Calu3 (cell line): ENCODE measurements around the gene TMEM134. TPM values are rescaled to one million over a fixed set of nuclear protein-coding genes. Genes with fewer than 3 reads are reported as not detected.
A peak's percentile ranks its signal among the peaks of the same experiment; 100 is the strongest.
"Not testable (repeated sequence)": the region's sequence is repeated elsewhere in the genome, so short reads cannot be mapped to it uniquely, and the experiment has no call there.

ENCODE experiments used
- BruUV-seq: library from RNA; stranded (reverse); fragments of 400-500 nt; replicated peaks from 2 replicates; lab custom pipeline; 2021; lab: Mats Ljungman, UMichigan
- CTCF ChIA-PET: fragments of 300-600 bp; sonication (Branson Sonifier 250); formaldehyde crosslinking; loops from one replicate; lab custom pipeline; 2022; ENCODE audit warnings: antibody characterized with exemption; lab: Charles Lee
- DNase-seq: peaks from one replicate; pipeline ENCODE4 v3.0.0; 2022
- H3K27ac Mint-ChIP-seq: one replicate; pipeline ENCODE4 v1.8.0; 2022; ENCODE audit warnings: mixed read lengths; ENCODE audit not compliant: unreplicated experiment
- H3K27me3 Mint-ChIP-seq: one replicate; pipeline ENCODE4 v1.8.0; 2022; ENCODE audit warnings: mixed read lengths; ENCODE audit not compliant: unreplicated experiment
- H3K36me3 Mint-ChIP-seq: one replicate; pipeline ENCODE4 v1.8.0; 2022; ENCODE audit warnings: mild to moderate bottlenecking, moderate library complexity, mixed read lengths; ENCODE audit not compliant: insufficient read depth, unreplicated experiment
- H3K4me1 Mint-ChIP-seq: one replicate; pipeline ENCODE4 v1.8.0; 2022; ENCODE audit warnings: mild to moderate bottlenecking, low read depth, mixed read lengths; ENCODE audit not compliant: unreplicated experiment
- H3K4me3 Mint-ChIP-seq: one replicate; pipeline ENCODE4 v1.8.0; 2022; ENCODE audit warnings: mild to moderate bottlenecking, low read depth, moderate library complexity, mixed read lengths; ENCODE audit not compliant: unreplicated experiment
- H3K9me3 Mint-ChIP-seq: one replicate; pipeline ENCODE4 v1.8.0; 2022; ENCODE audit warnings: low read depth, mixed read lengths; ENCODE audit not compliant: unreplicated experiment
- intact Hi-C: fragments of 100-400 bp; cut with micrococcal nuclease; formaldehyde crosslinking; loops from one replicate; pipeline ENCODE4 v1.10.0; 2022; ENCODE audit not compliant: unreplicated experiment
- total RNA-seq: library from RNA; stranded (reverse); gene quantifications from 2 replicates; pipeline ENCODE4 v1.2.3, GENCODE V29; 2022
- TF ChIP-seq, protein P1 (sequence below): fragments of 200-600 bp; IDR thresholded peaks from one replicate; pipeline ENCODE4 v1.8.0; 2022; ENCODE audit warnings: antibody characterized with exemption; ENCODE audit not compliant: unreplicated experiment

TMEM134 gene
- total RNA-seq, 1 experiment from 2014 or later, result 31.9 TPM

DNA sequence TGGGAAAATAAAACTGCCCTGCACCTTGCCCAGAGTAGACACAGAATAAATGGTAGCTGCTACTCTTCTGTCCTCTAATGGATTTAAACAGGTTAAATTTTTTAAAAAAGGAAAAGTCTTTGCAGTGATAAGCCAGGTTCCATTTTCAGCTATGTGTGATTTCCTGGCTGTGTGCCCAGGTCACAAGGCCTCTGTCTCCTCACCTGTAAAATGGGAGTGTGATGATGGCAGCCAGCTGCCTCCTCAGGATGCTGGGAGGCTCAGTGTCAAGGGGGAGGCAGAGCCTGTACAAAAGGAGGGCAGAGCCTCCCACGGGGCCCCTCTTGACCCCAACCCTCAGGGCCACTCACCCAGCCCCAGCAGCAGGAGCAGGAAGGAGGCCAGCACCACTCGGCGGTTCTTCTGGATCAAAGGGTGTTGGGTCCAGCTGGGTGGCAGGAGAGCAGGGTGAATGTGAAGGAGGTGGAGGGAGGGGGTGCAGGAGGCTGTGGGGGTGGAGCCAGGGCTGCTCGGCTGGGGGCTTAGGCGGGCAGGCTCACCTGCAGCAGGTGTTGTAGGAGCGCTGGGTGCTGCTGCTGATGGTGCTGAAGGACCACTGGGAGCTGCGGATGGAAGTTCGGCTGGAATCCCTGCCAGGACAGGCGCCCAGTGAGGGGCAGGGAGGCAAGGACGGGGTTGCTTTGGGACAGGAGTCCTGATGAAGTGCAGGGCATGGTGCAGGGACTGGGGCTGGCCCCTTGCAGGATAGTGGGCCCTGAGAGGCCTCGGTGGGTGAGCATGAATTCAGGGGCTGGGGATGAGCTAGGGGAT is 1.9 kb downstream of the TMEM134 start:
- H3K27me3 Mint-ChIP-seq, result peaks cover 6% of the 10 kb centered on the region
- H3K4me3 Mint-ChIP-seq, result peak overlapping the region; percentile 85
- intact Hi-C loops, result no loop called here
- no peaks in the 10 kb centered on the region for H3K9me3 Mint-ChIP-seq
- DNase-seq, result no peak
- H3K36me3 Mint-ChIP-seq, result peaks cover 55% of the 10 kb centered on the region
- CTCF ChIA-PET, result interaction anchor here (0.5 to 1.1 kb wide), 2 partner anchors 92 to 110 kb away, joined by 3 read pairs; no protein-coding TSS in a partner anchor
- H3K4me1 Mint-ChIP-seq, result peaks cover 43% of the 10 kb centered on the region
- no TSS peak for BruUV-seq
- H3K27ac Mint-ChIP-seq, result peak overlapping the region; percentile 64
- TF ChIP-seq, protein P1, sequence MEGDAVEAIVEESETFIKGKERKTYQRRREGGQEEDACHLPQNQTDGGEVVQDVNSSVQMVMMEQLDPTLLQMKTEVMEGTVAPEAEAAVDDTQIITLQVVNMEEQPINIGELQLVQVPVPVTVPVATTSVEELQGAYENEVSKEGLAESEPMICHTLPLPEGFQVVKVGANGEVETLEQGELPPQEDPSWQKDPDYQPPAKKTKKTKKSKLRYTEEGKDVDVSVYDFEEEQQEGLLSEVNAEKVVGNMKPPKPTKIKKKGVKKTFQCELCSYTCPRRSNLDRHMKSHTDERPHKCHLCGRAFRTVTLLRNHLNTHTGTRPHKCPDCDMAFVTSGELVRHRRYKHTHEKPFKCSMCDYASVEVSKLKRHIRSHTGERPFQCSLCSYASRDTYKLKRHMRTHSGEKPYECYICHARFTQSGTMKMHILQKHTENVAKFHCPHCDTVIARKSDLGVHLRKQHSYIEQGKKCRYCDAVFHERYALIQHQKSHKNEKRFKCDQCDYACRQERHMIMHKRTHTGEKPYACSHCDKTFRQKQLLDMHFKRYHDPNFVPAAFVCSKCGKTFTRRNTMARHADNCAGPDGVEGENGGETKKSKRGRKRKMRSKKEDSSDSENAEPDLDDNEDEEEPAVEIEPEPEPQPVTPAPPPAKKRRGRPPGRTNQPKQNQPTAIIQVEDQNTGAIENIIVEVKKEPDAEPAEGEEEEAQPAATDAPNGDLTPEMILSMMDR, result no peak

DNA sequence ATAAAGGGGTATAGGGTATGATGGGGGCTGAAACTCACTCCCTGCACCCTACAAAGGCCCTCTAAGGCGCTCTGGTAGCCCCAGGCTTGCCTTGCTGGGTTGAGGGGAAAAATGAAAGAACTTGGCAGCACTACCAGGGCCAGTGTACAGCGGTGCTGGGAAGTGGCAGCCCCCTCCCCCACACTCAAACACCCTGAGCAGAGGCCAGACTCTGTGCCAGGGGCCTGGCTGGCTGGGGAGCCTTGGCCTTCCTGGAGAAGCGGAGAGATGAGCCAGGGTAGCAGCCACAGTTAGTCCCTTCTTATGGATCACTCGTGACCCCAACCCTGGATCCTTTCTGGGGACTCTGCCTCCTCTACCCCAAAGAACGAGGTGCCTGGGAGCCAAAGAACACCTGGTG is 2.7 kb downstream of the TMEM134 start:
- H3K27me3 Mint-ChIP-seq, result no peaks in the 10 kb centered on the region
- H3K36me3 Mint-ChIP-seq, result peaks cover 55% of the 10 kb centered on the region
- DNase-seq, result no peak
- no peak overlapping the region for H3K4me3 Mint-ChIP-seq
- TF ChIP-seq, protein P1, result no peak
- intact Hi-C loops, result no loop called here
- no TSS peak for BruUV-seq
- CTCF ChIA-PET, result no interaction called here
- peaks cover 39% of the 10 kb centered on the region for H3K4me1 Mint-ChIP-seq
- H3K27ac Mint-ChIP-seq, result no peak overlapping the region
- no peaks in the 10 kb centered on the region for H3K9me3 Mint-ChIP-seq

DNA sequence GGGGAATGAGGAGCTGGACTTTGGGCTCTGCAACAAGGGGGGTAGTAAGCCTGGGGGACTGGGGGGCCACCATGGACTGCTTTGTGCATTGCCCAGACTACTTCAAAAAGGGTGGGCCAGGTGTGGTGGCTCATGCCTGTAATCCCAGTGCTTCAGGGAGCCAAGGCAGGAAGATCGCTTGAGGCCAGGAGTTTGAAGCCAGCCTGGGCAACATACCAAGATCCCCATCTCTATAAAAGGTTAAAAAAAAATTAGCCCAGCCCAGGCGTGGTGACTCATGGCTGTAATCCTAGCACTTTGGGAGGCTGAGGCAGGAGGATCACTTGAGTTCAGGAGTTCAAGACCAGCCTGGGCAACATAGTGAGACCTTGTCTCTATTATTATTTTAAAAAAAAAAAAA is 3.5 kb downstream of the TMEM134 start:
- H3K27me3 Mint-ChIP-seq, DNase-seq, H3K9me3 Mint-ChIP-seq, intact Hi-C loops, BruUV-seq: not testable (repeated sequence)
- Mint-ChIP-seq H3K36me3 (peaks cover 63% of the 10 kb centered on the region), H3K27ac (peak overlapping the region; percentile 91), H3K4me3 (peak overlapping the region; percentile 94), H3K4me1 (peaks cover 35% of the 10 kb centered on the region)
- CTCF ChIA-PET, result interaction anchor here (0.6 to 1.0 kb wide), 2 partner anchors 14 to 16 kb away, joined by 4 to 8 read pairs; partner anchors contain the start of gene GPR152

DNA sequence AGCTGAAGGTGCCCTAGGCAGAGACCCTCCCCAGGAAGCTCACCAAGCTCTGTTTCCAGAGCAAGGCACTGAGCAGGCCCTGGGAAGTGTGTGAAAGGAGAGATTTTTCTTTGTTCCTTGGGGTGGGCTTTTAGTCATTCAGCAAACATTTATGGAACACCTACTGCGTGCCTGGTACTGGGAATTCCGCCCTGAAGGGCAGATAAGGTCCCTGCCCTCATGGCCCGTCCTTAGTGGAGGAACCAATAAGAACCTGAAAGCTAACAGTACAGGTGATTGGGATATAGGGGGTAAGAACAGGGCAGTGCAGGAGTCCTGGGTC is 3.9 kb downstream of the TMEM134 start:
- no peaks in the 10 kb centered on the region for H3K27me3 Mint-ChIP-seq
- BruUV-seq, result TSS peak; percentile 69
- CTCF ChIA-PET, result interaction anchor here (0.6 to 1.0 kb wide), 3 partner anchors 13 to 17 kb away, joined by 4 to 8 read pairs (median 6); partner anchors contain the start of gene GPR152
- H3K27ac Mint-ChIP-seq, result peak overlapping the region; percentile 91
- DNase-seq, result no peak
- TF ChIP-seq, protein P1, result no peak
- H3K4me1 Mint-ChIP-seq, result peaks cover 35% of the 10 kb centered on the region
- peaks cover 63% of the 10 kb centered on the region for H3K36me3 Mint-ChIP-seq
- intact Hi-C loops, result no loop called here
- peak overlapping the region; percentile 94 for H3K4me3 Mint-ChIP-seq
- H3K9me3 Mint-ChIP-seq, result no peaks in the 10 kb centered on the region
